ENCODE data around the gene TADA3. TPM values are rescaled to one million over a fixed set of nuclear protein-coding genes. Genes with fewer than 3 reads are reported as not detected.

Gene TADA3
- total and polyA plus RNA-seq, 2 donors (not counting 3 experiments of a cell fraction or from before 2014, with no cell fraction given), result 27.8 to 31.0 TPM

DNA sequence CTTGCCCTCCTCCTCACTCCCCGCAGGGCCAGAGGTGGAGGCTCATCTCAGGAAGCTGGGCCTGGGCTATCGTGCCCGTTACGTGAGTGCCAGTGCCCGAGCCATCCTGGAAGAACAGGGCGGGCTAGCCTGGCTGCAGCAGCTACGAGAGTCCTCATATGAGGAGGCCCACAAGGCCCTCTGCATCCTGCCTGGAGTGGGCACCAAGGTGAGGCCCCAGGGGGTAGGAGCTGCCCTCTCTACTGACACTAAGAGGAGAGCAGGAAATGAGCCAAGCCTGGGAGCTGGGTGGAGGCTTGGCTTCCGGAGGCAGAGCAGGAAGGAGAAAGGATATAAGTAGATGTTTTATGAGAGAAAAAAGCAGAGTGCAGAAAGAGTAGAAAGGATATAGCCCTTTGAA lies 37.6 kb downstream of the TADA3 start:
- H3K4me3 ChIP-seq (replicated peaks in 1 of 3; ENCODE audit: insufficient read depth in 1 of 3, low read depth in 1 of 3, low read length in 3 of 3), result no peak overlapping the region
- H3K36me3 ChIP-seq (ENCODE audit: control insufficient read depth in 2 of 2, extremely low read depth in 1 of 2, insufficient read depth in 2 of 2, low read length in 2 of 2), result peaks cover 0 to 19% of the 10 kb centered on the region in 2 experiments
- peaks cover 12% of the 10 kb centered on the region for H3K79me2 ChIP-seq (ENCODE audit: control insufficient read depth, insufficient read depth, low read length)
- H2AFZ ChIP-seq (ENCODE audit: low read depth, low read length), result peak overlapping the region; percentile 70
- ChIA-PET CTCF (interaction anchor here (1.1 to 2.0 kb wide), 4 partner anchors 14 to 72 kb away, joined by 3 to 5 read pairs (median 4); no protein-coding TSS in a partner anchor), POLR2A (no interaction called here)
- DNase-seq (ENCODE audit: low read depth, low spot score) (peak; percentile 31), FAIRE-seq (peak; percentile 69)
- peak overlapping the region; percentile 69 for H3K4me2 ChIP-seq (ENCODE audit: insufficient read depth, low read length)
- no TSS peak for BruUV-seq (replicated peaks)
- H3K4me1 ChIP-seq (ENCODE audit: control insufficient read depth, extremely low read depth, insufficient read depth, low read length), result peaks cover 24% of the 10 kb centered on the region
- H3K9me3 ChIP-seq (replicated peaks; ENCODE audit: control insufficient read depth, insufficient read depth, low read length), result no peaks in the 10 kb centered on the region
- intact Hi-C loops (cut with micrococcal nuclease), result loop anchor here (1.0 kb wide), 1 partner anchor 15 kb away; the partner anchor contains the start of gene CAMK1
- no peaks in the 10 kb centered on the region for H3K9me1 ChIP-seq (replicated peaks; ENCODE audit: control insufficient read depth, extremely low read depth, insufficient read depth, low read length)
- H3K27ac ChIP-seq (ENCODE audit: insufficient read depth, low read depth, low read length), result no peak overlapping the region
- dilution Hi-C loops (cut with MboI; ENCODE audit: extremely low pct_ligation_motif_present, low sequenced_read_pairs), result no loop called here
- TF ChIP-seq JUN (IDR thresholded peaks at IDR 0.05; ENCODE audit: borderline replicate concordance, insufficient read depth, insufficient read length, low read depth) (no peak), POLR2AphosphoS5 (IDR thresholded peaks at IDR 0.05; ENCODE audit: insufficient read depth, low read depth, low read length) (peak; percentile 19), MYC (IDR thresholded peaks at IDR 0.05; ENCODE audit: low read depth, low read length) (no peak), FOS (IDR thresholded peaks at IDR 0.05; ENCODE audit: borderline replicate concordance, insufficient read depth, low read length) (peak; percentile 30), GATA2 (IDR thresholded peaks at IDR 0.05; ENCODE audit: insufficient read depth, insufficient read length, low read depth, low read length) (no peak), POLR2A (IDR thresholded peaks at IDR 0.05; ENCODE audit: low read depth, low read length) (no peak), EZH2 (IDR thresholded peaks at IDR 0.05; ENCODE audit: borderline replicate concordance, low read depth, low read length, severe bottlenecking) (no peak)
- TF ChIP-seq, protein P1, sequence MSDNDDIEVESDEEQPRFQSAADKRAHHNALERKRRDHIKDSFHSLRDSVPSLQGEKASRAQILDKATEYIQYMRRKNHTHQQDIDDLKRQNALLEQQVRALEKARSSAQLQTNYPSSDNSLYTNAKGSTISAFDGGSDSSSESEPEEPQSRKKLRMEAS (IDR thresholded peaks at IDR 0.05; ENCODE audit: insufficient read depth, insufficient read length), result no peak
- TF ChIP-seq, protein P2, sequence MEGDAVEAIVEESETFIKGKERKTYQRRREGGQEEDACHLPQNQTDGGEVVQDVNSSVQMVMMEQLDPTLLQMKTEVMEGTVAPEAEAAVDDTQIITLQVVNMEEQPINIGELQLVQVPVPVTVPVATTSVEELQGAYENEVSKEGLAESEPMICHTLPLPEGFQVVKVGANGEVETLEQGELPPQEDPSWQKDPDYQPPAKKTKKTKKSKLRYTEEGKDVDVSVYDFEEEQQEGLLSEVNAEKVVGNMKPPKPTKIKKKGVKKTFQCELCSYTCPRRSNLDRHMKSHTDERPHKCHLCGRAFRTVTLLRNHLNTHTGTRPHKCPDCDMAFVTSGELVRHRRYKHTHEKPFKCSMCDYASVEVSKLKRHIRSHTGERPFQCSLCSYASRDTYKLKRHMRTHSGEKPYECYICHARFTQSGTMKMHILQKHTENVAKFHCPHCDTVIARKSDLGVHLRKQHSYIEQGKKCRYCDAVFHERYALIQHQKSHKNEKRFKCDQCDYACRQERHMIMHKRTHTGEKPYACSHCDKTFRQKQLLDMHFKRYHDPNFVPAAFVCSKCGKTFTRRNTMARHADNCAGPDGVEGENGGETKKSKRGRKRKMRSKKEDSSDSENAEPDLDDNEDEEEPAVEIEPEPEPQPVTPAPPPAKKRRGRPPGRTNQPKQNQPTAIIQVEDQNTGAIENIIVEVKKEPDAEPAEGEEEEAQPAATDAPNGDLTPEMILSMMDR (IDR thresholded peaks at IDR 0.05; ENCODE audit: extremely low read depth in 1 of 2, insufficient read depth in 1 of 2, low read depth in 1 of 2, low read length in 2 of 2), result no peak
- H4K20me1 ChIP-seq (replicated peaks; ENCODE audit: control insufficient read depth, extremely low read depth, insufficient read depth, low read length), result no peaks in the 10 kb centered on the region
- H3K9ac ChIP-seq (replicated peaks; ENCODE audit: extremely low read depth, insufficient read depth, low read length), result no peak overlapping the region
- no peaks in the 10 kb centered on the region for H3K27me3 ChIP-seq (ENCODE audit: control insufficient read depth in 2 of 2, insufficient read depth in 2 of 2, low read length in 2 of 2)
